ENCODE results near the gene VMAC. TPM values are rescaled to one million over a fixed set of nuclear protein-coding genes. Genes with fewer than 3 reads are reported as not detected.

Gene VMAC
- polyA plus RNA-seq, 2 of the 4 experiments (the other 2 are of a cell fraction), result 1.1 to 1.6 TPM

DNA sequence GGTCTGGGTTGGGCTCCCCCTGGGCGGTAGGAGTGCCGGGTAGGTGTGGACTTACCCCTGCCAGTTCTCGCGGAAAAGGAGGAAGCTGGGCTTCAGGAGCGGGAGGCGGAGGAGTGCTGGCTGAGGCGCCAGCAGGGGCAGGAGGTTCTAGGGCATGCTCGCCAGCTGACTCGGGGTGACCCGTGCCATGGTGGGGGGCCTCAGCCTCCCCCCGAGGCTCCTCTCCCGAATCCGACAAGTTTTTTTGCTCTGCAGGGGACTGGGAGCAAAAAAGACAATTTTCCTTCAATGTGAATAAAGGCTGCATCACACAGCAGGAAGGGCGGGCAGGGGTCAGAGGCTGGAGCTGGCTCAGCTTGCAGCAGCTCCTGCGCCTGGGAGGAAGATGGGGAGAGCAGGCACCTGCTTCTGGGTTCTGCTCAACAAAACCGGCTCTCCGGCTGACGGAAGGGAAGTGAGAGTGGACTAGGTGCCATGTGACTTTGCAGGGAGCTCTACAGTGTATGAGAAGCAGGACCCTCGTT is 46.7 kb downstream of the VMAC start:
- ATAC-seq (no peak), FAIRE-seq (no peak), DNase-seq (ENCODE audit: low read depth in 1 of 2, low spot score in 1 of 2) (no peak)
- no peak for TF ChIP-seq RFX5 (IDR thresholded peaks at IDR 0.05)
- no peak for TF ChIP-seq CBX8 (IDR thresholded peaks at IDR 0.05)
- no peak for TF ChIP-seq ZSCAN20 (CRISPR knock-in tag; IDR thresholded peaks at IDR 0.05)
- no peak for TF ChIP-seq CBX2 (IDR thresholded peaks at IDR 0.05; ENCODE audit: borderline replicate concordance, low read depth)
- no peak for TF ChIP-seq MAFK (IDR thresholded peaks at IDR 0.05; ENCODE audit: partially characterized antibody)
- TF ChIP-seq HOXB5 (CRISPR knock-in tag; IDR thresholded peaks at IDR 0.05), result no peak
- TF ChIP-seq HOXA7 (CRISPR knock-in tag; IDR thresholded peaks at IDR 0.05), result no peak
- no peak for TF ChIP-seq FOXS1 (CRISPR knock-in tag; IDR thresholded peaks at IDR 0.05)
- TF ChIP-seq ESRRA (IDR thresholded peaks at IDR 0.05; ENCODE audit: borderline replicate concordance, low read length), result no peak
- no peak for TF ChIP-seq CEBPB (IDR thresholded peaks at IDR 0.05)
- TF ChIP-seq ATOH8 (CRISPR knock-in tag; IDR thresholded peaks at IDR 0.05; ENCODE audit: low read depth), result no peak
- no peak for TF ChIP-seq HMGXB4 (CRISPR knock-in tag; IDR thresholded peaks at IDR 0.05; ENCODE audit: borderline replicate concordance)
- no peak for TF ChIP-seq HEYL (CRISPR knock-in tag; IDR thresholded peaks at IDR 0.05)
- TF ChIP-seq USF2 (IDR thresholded peaks at IDR 0.05), result no peak
- TF ChIP-seq JUN (IDR thresholded peaks at IDR 0.05), result no peak
- no peak for TF ChIP-seq POLR2A (IDR thresholded peaks at IDR 0.05; ENCODE audit: low read length)
- no peak for TF ChIP-seq RARB (CRISPR knock-in tag; IDR thresholded peaks at IDR 0.05)
- ChIA-PET POLR2A (interaction anchor here (1.1 kb wide), 1 partner anchor 123 kb away, joined by 3 read pairs; no protein-coding TSS in a partner anchor), CTCF (interaction anchor here (0.7 to 9.0 kb wide), 3 partner anchors 11 to 34 kb away, joined by 3 to 47 read pairs (median 3); no protein-coding TSS in a partner anchor)
- Histone ChIP-seq H3K9me3 (no peaks in the 10 kb centered on the region), H3K27ac (no peak overlapping the region), H3K4me3 (no peak overlapping the region), H3K4me1 (peaks cover 30% of the 10 kb centered on the region; the same call in 2 of the 3 replicates), H3K4me2 (no peak overlapping the region)
- WGBS (ENCODE audit: missing lambda C conversion rate), result 89% methylated on average over 15 of the region's 19 CpGs

DNA sequence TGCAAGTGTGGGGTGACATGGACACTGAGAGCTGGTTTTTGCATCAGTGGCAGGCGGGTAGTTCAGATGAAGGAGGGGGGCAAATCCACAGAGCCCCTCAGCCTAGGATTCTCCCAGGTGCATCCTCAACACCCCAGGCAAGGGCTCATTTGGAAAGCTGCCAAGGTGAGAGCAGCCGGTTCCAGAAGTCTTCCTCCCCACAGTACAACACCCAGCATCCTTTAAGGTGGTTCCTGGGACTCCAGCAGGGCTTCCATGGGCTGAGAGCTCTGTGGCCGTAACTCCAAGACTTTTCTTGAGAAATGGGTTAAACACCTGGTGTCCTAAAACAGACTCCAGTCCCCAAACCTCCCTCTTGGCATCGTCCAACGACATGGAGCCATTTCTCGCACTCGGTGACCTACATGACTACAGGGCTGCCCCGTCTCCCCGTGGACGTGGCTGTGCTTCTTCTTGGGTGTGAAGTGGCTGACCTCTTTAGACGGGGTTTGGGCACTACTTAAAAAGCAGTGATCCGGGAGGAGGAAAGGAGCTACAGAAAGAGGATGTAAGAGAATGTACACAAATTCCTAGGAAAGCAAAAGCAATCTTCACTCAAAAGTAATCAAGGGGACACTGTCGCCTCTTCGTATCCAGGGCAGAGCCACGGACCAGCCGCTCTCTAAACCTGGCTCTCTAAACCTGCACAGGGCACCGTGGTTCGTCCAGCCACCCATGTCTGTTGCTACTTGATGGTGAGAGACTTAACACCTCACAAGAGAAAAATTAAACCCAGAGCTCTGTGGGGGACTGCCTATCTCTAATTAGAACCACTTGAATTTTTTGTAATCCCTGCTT is 47.7 kb downstream of the VMAC start:
- Histone ChIP-seq H3K4me3 (no peak overlapping the region), H3K4me1 (peaks cover 30% of the 10 kb centered on the region; the same call in 2 of the 3 replicates), H3K9me3 (no peaks in the 10 kb centered on the region), H3K4me2 (no peak overlapping the region), H3K27ac (no peak overlapping the region)
- FAIRE-seq, result no peak
- ChIA-PET POLR2A (interaction anchor here (1.1 kb wide), 1 partner anchor 124 kb away, joined by 3 read pairs; no protein-coding TSS in a partner anchor), CTCF (interaction anchor here (0.9 to 9.0 kb wide), 5 partner anchors 11 to 148 kb away, joined by 3 to 47 read pairs (median 4); no protein-coding TSS in a partner anchor)
- TF ChIP-seq FOSB (CRISPR knock-in tag; IDR thresholded peaks at IDR 0.05) (no peak), ZNF302 (CRISPR knock-in tag; IDR thresholded peaks at IDR 0.05) (no peak), TP53 (CRISPR knock-in tag; IDR thresholded peaks at IDR 0.05) (no peak), CBX8 (IDR thresholded peaks at IDR 0.05) (no peak), CBX2 (IDR thresholded peaks at IDR 0.05; ENCODE audit: borderline replicate concordance, low read depth) (no peak), MAZ (IDR thresholded peaks at IDR 0.05; ENCODE audit: borderline replicate concordance, low read depth, low read length) (no peak), EP300 (IDR thresholded peaks at IDR 0.05) (no peak), ZC3H11A (IDR thresholded peaks at IDR 0.05) (no peak), JUNB (IDR thresholded peaks at IDR 0.05) (no peak)
- TF ChIP-seq, protein P1, sequence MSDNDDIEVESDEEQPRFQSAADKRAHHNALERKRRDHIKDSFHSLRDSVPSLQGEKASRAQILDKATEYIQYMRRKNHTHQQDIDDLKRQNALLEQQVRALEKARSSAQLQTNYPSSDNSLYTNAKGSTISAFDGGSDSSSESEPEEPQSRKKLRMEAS (IDR thresholded peaks at IDR 0.05), result no peak
- ATAC-seq, result no peak
- 90% methylated on average over 18 of the region's 18 CpGs for WGBS (ENCODE audit: missing lambda C conversion rate)
- no peak for DNase-seq (ENCODE audit: low read depth in 1 of 2, low spot score in 1 of 2)
